Stimulated activated CD4-positive, alpha-beta T cell treated with anti-CD3 and anti-CD28 coated beads, Interleukin-15, amount 100 ng/mL, for 48 hours (primary cell): Measurements from ENCODE around the gene VTI1A.
"Not testable (repeated sequence)": the region's sequence is repeated elsewhere in the genome, so short reads cannot be mapped to it uniquely, and the experiment has no call there.

Experiments
- DNase-seq, 2 donors: peaks; one replicate each; pipeline ENCODE4 v3.0.0-alpha.2; 2020; ENCODE audit warnings: low read depth in 2 of 2

VTI1A gene

DNA sequence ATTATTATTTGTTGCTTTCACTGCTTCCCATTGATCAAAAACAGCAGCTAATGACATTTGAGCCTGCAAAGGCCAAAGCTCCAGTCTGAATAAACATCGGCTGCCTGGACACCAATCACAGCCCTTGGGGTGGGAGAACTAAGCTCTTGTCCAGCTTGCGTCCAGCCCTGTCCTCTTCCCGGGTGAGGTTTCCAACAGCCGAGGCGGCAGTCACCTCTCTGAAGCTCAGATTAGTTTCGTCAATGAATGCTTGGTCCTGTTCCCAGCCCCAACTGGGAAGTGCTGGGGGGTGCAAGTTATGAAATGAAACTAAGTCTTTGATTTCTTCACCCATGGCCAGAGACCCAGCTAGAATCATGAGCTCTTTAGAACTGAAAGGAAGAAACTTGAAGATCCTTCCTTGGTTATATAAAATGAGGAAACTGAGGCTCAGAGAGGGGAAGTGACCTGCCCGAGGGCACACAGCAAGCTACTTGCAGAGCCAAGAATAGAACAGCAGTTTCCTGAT lies 389.0 kb downstream of the VTI1A start:
- DNase-seq, result no peak

DNA sequence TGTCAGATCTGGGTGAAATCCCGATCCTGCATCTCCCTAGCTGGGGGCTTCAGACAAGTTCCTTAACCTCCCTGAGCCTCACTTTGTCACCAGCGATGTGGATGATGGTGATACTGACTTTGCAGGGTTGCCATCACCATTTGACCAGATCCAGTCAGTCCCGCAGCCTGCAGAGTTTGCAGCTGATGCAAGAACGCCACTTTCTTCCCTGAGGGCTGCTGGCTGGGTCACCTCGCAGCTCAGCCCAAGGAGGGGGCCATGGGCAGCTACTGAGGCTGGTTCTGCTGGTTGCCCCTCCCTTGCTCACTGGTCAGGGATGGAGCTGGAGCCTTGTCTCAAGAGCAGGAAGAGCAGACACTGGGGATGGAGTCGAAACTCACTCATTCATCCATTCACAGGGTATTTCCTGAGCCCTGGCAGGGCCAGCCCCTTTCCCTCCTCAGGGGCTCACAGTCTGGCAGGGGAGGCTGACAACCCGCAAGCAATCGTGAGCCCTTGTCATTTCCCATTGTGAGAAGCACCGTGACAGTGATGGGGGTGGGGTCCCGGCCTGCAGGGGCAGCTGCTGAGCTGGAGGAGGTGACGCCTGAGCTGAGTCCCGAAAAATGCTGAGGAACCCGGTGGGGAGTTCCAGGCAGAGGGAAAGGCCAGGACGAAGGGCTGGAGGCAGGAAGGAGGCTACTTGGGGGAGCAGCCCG lies 391.9 kb downstream of the VTI1A start:
- DNase-seq, result no peak

DNA sequence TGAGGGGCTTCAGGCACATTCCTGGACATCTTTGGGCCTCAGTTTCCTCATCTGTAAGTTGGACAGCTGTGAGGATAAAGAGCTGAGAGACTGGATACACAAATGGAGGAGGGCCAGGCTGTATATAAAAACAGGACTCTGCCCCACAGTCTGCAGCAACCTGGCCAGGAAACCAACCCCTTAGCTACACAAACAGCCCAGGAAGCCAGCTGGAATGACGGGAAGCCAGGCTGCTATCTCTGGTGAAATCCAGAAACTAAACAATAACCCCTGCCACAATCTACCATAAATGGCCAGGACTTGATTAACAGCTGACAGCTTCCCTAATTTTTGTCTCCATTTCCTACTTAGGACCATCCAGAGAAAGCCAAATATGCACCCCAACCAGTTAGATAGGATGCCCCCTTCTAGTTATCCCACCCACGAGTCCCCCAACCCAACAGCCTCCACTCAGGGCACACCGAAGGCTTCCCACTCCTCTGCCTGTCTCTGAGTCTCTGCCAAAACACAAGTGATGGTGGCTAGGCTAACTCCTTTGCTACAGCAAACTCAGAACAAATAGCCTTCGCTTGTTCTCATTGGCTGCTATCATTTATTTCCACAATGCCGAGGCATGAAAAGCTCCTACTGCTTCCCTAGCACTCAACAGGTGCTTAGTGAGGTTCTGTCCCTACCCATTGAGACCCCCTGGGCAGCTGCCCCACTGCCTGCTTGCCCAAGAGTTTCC lies 393.1 kb downstream of the VTI1A start:
- DNase-seq, result no peak

DNA sequence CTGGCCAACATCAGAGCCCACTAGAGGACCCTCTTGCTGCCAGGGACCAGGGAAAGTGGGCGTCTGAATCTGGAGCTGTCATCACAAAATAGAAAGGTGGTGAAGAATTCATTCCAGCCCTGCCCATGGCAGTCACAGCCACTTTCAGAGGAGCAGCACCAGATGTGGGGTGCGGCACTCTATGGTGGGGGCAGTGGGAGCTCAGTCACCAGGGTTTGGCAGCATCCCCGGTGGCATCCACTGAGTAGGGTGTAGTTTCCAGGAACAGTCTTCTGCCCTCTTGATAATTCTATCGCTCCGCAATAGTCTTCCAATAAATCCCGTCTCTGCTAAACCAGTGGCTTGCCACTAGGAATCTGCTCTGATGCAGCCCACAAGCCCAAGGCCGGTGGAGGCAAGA lies 394.5 kb downstream of the VTI1A start:
- DNase-seq, result no peak

DNA sequence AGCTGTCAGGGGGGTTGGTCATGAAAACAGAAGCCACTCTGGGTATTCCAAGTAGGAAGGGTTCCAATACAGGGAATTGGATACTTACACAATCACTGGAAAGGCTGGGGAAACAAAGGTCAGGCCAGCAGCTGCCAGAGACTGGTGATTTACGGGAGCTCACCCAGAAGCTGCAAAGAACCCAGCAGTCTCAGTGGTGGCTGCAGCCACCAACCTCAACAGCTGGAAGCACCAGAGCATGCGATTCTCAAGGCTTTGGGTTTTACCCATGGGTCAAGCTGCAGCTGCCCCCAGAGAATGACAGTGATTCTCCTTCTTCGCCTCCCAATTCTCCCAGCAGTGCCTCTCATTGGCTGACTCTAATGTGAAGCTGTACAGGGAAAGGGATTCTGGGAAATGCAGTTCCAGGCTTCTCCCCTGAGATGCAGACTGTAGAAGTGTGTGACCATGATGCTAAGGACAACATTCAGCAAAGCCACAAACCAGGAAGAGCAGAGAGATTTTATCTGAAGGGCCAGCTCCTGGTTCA lies 395.9 kb downstream of the VTI1A start:
- DNase-seq, result no peak

DNA sequence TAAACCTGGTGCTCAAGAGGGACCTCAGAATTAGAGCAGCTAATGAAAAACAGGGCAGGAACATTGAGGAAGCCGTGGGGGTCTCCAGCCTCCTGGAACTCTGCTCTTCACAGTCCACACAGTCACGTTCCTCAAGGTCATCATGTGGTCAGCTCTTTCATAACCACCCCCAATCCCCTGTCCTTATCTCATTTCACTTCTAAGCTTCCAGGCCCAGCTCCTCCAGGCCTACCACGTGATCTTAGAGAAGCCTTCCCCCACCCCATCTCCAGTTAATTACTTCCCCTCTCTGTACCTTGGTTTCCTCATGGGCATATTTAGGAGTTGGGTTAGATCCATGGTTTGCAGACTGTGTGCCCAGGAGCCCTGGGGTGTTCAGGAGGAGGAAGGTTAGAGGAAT lies 396.6 kb downstream of the VTI1A start:
- DNase-seq, result no peak

DNA sequence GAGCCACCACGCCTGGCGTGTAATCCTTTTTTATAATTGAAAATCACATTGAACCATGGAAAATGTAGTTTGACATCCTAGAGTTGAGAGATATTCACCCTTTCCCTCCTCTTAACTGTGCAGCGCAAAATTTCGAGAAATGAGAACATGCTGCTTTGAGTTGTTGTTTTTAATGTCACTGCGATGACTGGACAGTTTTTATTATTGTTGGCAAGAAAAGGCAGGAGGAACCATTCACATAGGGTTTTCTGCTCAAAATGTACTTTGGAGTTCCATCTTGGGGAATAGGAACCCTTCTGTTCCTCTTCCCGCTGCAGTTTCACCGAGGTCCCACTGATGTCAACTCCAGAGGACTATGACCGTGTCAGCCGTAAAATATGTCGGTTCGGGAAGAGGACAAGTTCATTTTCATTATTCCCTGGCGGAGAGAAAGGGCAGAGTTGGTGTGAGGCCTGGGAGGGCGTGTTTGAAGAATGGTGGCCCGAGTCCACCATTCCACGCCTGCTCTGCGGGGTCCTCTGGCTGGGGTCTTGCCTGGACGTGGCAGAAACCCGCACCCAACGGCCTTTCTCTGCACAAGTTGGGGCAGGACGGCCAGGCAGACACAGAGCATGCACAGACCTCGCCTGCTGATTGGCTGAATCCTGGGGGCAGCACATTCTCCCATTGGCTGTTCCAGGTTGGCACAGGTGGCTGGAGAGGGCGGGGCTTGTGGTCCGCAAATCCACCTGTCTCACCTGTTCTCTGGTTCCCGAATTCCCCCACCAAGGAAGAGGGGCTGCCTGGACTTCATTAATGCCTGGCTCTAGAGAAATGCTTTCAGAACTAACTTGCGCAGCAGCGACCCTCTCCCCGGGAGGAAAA lies 397.9 kb downstream of the VTI1A start:
- DNase-seq, result no peak

DNA sequence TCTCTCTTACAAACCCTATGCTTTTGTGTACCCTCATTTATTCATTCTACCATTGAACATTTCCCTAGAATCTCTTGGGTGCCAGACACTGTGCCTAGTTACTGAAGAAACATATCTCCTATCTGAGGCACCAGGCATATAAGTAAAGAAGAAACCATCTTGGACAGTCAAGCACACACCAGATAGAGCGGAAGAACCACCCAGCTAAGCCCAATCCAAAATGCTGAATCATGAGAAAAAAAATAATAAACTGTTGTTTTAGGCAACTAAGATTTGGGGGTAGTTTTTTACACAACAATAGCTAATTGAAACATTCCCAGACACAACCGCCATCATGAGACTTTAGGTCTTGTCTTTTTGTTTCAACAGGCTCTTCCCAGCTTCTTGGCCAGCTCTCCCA lies 400.8 kb downstream of the VTI1A start:
- no peak for DNase-seq

DNA sequence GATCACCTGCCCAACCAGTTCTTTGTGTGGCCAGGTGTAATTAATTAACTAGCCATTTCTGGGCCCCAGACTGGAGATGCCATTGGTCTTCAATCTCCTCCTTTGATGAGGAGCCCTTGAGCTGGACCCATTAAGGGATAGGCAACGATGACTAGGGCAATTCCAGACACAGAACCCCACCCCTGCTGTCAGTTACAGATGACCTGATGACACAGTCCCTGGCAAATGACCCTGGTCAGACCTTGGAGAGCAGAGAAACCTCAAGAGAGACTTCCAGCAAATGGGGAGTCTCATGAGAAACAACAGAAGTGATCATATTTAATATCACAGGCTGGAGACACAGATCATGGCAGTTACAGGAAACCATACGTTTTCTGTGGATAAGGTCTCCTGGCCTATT lies 401.2 kb downstream of the VTI1A start:
- DNase-seq, result no peak

DNA sequence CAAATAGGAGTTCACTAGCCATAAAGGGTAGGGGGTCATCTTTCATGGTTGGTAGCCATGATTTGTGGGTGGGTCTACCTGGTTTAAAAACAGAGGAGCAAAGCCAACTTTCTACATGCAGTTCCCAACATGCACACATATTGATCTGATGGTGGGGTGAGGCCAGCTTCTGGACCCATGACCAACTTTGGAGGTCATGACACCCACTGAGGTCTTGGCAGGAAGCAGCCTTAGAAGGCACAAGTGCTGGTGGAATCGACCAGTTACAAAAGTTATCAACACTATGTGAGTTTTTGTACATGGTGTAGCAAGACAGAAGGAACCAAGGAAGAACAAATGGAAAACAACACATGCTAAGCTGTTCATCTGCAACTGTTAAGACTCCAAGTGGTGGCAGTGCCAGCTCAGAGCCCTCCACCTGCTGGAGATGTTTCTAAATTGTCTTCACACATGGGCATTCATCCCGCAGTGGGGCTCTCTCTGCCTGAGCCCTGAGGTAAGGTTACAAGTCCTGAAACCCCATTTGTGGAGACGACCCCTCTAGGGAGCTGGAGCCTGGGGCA lies 401.9 kb downstream of the VTI1A start:
- DNase-seq, result no peak

DNA sequence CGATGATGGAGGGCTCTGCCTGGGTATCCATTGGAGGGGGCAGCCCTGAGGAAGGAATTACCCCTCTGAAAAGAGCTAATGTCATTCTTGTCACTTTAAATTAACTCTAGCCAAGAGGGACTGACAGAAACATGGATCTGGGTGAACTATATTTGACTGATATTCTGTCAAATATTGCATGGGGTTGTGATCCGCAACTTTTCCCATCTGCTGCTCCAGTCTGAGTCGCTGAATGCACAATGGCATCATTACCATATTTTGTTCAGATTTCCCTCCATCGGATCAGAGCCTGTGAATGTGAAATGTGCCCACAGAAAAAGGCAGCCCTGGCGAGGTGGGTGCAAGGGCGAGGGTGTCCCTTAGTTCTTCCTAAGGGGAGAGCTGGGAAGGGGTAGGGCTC lies 402.5 kb downstream of the VTI1A start:
- DNase-seq, result no peak

DNA sequence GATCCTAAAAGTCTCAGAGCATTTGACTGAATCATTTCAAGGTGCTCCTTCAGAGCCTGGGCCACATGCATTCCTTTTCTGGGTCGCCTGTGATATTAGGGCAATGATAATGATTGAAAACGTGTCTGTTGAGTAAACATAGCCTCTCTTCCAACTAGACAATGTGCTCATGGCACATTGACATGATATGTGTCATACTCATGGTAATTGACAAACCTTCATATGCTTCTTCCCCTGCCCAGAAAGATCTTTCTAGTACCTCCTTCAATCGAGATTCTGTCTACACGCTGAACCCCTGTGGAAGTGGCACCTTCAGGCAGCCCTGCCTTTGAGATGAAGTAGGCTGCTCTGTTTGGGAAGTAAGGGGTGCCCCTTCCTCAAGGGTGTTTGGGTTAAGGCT lies 404.2 kb downstream of the VTI1A start:
- no peak for DNase-seq

DNA sequence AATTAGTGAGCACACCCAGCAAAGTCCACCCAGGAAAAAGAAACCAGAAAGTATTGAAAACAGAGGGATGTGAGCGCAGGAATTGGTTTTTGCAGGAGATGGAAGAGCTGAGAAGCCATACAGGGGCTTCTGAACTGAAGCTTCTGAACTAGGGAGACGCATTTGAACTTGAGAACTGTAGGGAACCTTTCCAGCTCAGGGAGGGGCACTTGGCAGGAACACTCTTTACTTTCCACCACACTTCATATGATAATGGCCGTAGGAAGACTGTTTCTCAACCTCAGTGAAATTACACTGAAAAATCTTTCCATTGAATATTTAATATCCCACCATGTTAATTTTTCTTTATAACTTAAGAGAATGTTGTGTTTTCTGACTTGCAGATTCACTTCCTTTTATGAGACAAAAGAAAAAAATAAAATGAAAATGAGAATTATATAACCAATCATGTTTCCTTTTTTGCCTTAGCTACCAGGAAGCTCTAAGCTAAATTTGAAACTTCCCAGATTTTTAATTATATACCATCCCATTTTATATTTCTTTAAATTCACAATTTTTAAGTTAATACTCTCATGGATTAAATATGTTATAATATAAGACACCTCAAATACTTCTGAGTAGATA lies 404.7 kb downstream of the VTI1A start:
- no peak for DNase-seq

DNA sequence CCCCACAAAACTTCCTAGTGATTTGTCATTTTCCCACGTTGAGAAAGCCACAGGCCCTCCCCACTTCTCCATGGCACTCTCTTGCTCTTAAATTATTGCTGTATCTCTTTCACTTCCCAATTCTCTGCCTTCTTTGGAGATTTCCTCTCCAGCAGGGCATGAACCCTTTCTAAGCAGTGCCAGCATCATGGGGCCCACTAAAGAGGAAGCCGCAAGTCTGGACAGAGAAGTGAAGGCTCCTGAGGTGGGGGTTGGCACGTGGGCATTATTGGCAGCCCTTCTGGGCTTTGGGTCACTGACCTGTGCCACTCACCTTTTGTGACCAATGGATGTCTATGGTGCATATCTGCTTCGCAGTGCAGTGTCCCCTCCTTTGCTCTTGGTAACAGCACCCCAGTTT lies 405.3 kb downstream of the VTI1A start:
- no peak for DNase-seq

DNA sequence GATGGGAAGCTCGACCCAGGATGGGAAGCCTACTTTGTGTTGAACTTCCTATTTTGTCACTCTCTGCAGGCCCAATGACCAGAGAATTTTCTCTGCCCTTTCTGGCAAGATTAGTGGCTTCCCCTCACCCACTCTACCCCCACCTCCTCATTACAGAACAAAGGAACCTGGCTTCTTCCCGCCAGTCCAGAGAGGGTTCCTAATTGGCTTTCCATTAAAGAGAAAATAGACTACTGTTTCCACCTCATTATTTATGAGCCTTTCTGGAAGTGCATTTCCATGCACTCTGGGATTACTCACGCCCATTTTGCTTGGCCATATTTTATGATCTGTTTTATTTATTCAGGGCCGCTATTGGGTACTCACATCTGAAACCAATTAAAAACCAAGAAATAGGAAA lies 408.1 kb downstream of the VTI1A start:
- no peak for DNase-seq

DNA sequence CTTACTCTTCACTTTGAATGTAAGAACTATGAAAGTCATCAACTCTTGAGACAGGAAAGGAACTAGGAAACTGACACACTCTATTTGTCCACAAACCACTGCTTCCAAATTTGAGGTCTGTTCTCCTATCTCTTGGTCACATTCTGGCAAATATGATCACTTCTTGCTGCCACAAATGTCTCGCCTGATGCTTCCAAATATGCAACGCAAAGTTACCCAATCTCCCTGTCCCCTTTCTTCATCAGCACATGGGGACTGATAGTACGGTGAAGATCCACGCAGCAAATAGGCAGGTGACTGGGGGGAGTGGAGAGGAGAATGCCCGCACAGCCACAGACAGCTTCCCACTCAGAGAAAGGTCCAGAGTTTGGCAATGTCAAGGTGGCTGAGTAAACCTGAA lies 410.5 kb downstream of the VTI1A start:
- no peak for DNase-seq

DNA sequence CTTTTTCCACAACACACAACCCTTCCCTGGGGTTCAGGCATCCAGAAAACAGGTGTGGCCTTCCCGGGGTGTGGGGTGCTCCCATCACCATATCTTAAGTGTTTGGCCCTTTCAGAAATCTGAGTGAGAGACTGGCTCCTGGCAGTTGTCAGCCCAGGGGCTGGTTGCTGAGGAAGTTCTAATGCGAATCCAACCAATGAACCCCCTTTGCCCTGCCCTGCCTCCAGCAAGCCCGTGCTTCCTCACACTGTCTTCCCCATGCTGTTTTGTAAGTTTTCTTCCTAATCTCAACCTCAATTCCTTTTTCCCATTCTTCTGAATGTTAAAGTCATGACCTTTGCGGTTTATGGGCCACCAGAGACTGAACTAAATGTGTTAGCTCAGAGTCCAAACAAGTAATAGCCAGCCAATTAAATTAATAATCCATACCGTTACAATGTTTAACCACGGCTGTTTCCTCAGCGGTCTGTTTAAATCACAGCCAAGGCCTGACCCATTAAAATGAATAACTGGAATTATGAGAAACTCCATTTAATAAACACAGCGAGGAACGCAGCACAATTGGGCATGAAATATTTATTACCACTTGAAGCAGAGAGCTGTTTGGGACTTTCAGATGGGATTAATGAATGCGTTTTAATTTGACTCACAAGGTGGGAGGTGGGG lies 412.1 kb downstream of the VTI1A start:
- no peak for DNase-seq

DNA sequence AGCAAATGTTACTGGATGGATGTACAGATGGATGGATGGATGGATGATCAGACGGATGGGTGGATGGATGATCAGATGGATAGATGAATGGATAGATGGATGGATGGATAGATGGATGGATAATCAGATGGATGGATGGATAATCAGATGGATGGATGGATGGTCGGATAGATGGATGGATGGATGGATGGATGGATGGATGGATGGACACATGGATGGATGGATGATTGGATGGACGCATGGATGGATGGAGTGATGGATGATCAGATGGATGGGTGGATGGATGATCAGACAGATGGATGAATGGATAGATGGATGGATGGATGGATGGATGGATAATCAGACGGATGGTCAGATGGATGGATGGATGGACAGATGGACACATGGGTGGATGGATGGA lies 412.8 kb downstream of the VTI1A start:
- DNase-seq, result no peak

DNA sequence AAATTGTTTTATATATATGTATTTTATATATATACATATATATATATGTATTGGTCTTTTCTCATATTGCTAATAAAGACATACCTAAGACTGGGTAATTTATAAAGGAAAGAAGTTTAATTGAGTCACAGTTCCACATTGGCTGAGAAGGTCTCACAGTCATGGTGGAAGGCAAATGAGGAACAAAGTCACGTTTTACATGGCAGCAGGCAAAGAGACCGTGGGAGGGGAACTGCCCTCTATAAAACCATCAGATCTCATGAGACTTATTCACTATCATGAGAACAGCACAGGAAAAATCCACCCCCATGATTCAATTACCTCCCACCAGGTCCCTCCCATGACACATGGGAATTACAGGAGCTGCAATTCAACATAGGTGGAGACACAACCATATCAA lies 416.4 kb downstream of the VTI1A start:
- not testable (repeated sequence) for DNase-seq
